ENCODE data around the gene CCR4.
"Not testable (repeated sequence)": the region's sequence is repeated elsewhere in the genome, so short reads cannot be mapped to it uniquely, and the experiment has no call there.

DNA sequence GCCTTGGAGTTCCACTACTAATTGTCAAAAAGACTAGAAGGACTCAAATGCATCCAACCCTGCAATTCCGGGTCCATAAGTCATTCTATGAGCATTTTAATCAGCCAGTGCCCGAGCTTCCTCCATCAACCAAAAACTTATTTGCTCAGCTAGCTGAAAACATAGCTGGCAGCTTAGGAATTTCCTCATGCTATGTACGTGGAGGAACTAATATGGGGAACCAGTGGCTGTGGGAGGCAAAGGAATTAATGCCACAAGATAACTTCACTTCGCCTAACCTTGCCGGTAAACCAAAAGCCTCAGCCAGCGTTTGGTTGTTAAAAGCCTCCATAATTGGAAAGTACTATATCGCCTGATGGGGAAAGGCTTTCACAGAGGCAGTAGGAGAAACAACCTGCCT lies 19.8 kb downstream of the CCR4 start:
- TF ChIP-seq, protein P1, sequence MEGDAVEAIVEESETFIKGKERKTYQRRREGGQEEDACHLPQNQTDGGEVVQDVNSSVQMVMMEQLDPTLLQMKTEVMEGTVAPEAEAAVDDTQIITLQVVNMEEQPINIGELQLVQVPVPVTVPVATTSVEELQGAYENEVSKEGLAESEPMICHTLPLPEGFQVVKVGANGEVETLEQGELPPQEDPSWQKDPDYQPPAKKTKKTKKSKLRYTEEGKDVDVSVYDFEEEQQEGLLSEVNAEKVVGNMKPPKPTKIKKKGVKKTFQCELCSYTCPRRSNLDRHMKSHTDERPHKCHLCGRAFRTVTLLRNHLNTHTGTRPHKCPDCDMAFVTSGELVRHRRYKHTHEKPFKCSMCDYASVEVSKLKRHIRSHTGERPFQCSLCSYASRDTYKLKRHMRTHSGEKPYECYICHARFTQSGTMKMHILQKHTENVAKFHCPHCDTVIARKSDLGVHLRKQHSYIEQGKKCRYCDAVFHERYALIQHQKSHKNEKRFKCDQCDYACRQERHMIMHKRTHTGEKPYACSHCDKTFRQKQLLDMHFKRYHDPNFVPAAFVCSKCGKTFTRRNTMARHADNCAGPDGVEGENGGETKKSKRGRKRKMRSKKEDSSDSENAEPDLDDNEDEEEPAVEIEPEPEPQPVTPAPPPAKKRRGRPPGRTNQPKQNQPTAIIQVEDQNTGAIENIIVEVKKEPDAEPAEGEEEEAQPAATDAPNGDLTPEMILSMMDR (IDR thresholded peaks at IDR 0.05) = not testable (repeated sequence)
- TF ChIP-seq POLR2A (IDR thresholded peaks at IDR 0.05) = not testable (repeated sequence)

Measured in thyroid gland (tissue), 4 donors.